Measurements from ENCODE around the gene NOS1.
"Not testable (repeated sequence)": the region's sequence is repeated elsewhere in the genome, so short reads cannot be mapped to it uniquely, and the experiment has no call there.

NOS1 gene

DNA sequence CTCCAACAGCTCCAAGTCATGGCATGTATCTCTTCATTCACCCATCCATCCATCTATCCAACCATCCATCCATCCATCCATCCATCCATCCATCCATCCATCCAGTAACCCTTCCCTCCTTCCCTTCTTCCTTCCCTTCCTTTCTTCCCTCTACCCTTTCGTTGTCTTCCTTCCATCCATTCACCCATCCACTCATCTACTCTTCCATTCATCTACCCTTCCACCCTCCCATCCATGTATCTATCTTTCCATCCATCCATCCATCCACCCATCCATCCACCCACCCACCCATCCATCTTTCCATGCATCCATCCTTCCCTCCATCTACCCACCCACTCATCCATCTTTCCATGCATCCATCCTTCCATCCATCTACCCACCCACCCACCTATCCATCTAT is 117.9 kb downstream of the NOS1 start:
- no peak for DNase-seq

DNA sequence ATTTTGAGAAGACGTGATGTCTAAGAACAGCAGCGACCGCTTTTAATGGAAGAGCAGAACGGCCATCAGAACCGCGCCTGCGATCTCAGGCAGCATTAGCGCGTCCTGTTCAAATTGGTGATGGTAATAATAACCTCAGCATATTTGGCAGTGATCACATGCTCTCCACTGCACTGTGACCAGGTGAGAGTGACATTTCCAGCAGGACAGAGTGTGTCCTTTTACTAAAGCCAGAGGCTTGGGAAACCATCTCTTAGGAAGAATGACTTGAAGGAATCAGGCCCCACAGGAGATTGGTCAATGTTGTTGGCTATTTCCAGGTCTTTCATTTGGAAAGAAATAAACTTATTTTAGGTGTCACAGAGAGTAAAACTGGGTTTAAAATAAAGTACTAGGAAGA is 119.7 kb downstream of the NOS1 start:
- no peak for DNase-seq

DNA sequence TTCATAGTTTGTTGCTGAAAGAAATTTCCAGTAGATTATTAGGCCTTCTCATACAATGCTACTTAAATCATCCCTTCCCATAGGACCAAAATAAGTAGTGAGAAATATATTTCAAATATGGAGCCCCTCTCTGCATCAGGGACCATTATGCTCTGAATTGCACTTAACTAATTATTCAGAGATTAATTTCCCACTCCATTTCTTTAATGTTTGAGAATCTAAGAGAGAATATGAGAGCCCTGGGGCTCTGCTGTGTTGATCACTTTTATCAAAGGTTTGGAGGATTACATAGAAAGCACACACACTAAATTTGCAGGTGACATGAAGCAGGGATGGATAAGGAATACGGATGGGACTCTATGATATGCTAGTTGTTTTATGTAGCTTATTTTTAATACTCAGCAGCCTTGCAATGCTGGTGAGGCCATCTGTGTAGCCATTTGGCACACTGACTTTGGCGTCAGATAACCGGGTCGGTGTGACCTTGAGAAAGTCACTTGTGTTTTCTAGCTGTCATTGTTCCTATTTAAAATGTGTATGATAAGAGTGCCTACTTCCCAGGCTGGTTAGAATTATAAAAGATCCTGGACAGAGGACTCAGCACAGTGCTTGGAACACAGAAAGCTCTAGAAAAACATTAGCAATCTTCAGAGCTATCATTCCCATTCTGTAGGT is 121.2 kb downstream of the NOS1 start:
- peak; percentile 79 for DNase-seq

DNA sequence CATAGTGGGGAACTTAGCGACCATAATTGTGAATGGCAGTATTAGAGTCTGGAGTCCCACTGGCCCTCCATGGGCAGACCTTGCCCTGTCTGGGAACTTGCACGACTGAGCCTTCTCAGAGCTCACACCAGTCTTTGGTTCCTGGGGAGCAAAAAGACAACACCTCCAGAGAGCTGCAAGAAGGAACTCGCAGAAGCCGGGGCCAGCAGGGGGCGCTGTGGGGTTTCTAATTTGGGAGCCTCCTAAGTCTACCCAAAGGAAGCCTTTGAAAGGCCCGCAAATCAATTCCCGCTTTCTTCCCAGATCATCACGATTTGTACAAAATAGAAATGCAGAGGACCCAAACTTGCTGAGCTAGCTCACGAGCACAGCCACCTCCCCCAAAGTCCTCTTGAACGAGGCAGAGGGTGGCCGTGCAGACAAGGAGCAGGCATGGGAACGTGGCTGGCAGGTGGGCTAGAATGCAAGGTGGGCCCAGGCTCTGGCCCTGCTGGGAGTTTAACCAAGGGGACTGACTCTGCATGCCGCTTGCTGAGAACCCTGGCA is 124.9 kb downstream of the NOS1 start:
- peak; percentile 72 for DNase-seq

DNA sequence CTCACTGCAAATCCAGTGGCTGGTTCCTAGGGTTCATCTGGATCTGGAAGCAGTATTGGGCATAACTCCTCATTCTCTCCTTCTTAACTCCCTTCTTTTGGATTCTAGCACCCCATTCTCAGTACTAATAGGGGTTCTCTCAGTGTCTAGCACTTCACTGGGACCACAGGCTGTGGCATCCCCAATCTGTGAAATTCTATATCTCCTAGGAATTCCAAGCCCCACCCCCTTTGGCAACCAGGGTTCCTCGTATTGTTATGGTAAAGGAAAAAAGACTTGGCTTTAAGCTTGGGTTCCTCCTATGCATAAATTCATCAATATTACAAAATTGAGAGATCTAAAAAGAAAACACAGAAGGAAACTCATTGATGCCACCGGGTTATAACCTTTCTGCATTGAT is 126.2 kb downstream of the NOS1 start:
- no peak for DNase-seq

DNA sequence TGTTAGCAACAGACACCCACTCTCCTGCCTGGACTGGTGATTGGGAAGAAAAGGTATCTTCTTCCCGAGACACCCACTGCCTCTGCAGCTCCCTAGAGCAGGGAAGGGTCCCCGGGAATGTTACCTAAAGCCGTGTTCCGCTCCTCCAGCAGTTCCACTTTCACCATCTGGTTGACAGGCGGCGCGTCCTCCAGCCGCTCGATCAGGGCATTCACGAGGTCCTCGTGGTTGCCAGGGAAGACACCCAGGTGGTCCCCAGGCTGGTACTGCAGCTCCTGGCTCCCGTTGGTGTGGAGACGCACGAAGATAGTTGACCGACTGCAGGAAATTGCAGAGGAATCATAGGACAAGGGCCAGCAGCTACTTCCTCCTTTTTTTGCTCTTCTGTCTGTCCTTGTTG is 127.0 kb downstream of the NOS1 start:
- DNase-seq = no peak

DNA sequence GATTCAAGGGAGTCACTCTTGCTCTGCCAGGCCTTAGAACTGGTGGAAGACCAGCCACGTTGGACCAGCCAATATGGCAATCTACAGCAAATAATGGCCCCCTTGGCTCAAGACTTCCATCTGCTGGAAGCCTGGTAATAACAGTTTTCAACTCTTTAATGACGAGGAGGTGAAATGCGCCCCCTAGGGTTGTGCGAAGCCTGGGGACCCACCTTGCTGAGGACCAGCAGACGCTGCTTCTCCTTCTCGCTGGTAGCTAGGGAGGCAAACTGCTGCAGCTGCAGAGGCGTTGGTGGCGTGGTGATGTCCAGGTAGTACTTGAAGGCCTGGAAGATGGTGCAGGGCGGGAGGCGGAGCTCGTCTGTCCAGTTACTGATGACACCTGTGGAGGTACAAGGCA is 129.7 kb downstream of the NOS1 start:
- no peak for DNase-seq

DNA sequence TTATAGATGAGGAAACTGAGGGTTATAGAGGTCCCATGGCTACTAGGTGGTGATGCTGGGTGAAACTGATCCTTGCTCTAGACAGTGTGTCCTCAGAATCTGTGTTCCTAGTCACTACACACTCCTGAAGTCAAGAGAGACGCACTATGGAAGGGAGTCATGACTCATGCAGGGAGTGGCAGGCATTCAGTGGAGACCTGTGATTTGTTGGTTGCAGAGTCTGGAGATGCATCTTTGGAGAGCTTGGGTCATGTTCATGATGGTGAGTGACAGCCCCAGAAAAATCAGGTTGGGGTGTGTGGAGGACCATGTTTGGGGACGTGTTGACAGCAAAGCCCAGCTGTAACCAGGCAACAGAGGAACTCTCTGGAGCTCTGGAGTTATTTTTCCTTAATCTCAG is 133.2 kb downstream of the NOS1 start:
- no peak for DNase-seq

DNA sequence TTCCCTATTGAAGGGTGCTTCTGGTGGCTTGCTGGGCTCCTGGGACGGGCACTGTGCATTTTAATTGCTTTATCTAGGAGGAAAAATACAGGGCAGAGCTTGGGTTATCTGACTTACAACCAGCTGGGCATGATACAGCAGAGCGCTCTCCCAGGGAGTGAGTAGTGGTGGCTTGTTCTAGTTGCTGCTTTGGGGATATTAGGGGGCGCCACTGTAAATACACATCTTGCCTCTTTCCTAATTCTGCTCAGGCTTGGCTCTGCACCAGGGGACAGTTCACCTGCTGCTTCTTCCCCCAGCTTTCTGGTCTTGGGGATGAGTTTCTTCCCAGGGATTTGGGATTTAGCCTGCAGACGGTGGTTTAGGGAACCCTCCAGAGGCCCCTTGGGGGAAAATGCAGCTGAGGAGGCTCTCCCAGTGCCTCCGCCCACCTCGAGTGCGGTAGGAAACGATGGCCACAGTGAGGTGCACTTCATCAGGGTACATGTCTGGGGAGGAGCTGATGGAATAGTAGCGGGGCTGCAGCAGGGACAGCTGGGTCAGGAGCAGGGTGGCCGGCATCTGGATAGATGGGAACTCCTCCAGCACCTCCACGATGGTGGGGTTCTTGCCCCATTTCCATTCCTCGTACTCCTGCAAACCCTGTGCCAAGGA is 134.3 kb downstream of the NOS1 start:
- DNase-seq = no peak

DNA sequence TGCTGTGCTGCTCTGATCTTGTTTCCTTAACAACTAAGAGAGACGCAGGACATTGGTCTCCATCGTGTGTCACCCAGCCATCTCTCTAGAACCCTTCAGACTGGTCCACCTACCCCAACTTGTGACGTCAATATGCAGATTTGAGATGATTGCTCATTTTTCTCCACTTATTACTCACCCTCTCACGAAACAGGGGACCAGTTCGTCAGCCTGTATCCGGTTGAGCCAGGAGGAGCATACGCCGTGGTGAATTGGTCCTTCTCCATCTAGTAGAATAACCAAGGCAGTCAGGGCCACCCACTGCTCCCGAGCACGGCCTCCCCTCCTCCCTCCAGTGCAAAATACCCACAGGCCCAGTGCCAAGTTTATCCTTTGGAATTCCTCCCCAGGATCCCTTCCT is 134.9 kb downstream of the NOS1 start:
- DNase-seq = no peak

DNA sequence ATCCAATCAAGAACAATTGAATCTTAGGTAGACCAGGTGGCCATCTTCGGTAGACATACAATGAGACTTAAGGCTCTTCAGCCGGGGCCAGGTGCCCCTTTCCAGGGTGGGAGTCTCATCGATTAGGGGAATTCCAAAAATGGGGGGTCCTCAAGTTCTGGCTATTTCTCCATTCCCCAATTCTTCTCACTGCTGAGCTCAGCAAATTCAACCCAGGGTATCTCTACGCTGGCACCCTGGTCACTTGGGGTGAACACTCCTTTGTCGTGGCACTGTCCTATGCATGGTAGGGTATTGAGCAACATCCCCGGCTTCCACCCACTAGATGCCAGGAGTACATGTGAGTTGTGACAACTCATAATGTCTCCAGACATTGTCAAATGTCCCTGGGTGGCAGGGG is 136.2 kb downstream of the NOS1 start:
- DNase-seq = no peak

DNA sequence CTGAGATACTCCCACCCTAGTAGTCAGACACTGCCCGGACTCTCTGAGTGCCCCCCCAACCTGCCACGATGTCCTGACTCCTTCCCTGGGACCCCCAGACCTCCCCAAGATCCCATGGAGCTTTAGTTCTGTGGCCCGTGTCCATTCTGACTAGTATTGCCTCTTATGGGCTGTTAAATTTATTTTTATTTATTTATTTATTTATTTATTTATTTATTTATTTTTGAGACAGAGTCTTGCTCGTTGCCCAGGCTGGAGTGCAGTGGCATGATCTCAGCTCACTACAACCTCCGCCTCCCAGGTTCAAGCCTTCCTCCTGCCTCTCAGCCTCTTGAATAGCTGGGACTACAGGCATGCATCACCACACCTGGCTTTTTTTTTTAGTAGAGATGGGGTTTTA is 140.5 kb downstream of the NOS1 start:
- DNase-seq = not testable (repeated sequence)

DNA sequence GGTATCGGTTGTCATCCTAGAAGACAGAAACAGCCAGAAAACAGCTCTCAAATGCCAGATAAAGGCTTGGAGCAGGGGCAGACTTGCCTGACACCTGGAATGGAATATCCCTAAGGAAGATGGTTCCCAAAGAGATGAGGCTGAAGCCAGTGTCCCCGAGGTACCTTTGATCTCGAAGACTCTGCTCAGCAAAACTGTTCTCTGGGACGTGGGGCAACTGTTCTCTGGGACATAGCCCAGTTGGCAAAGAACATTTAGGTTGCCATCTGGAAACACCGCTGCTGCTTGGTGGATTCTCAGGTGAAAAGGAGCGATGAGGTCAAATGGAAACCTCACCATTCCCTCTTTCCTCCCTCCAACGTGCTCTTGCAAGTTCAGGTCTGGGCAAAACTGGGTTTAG is 143.3 kb downstream of the NOS1 start:
- no peak for DNase-seq

DNA sequence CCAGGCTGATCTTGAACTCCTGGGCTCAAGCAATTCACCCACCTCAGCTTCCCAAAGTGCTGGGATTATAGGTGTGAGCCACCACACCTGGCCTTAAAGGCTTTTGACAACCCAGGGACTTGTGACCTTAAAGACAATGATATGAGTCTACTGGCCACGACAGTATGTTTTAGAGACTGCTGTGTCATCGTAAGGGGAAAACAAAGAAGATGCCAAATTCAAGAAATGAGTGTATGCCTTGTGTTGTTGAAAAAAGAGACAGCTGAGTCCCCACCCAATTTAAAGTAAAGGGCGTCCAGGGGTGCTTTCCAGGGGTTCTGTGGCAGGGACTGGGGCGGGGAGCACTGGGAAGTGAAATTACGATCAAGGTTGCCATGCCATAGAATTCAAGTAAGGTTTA is 144.7 kb downstream of the NOS1 start:
- DNase-seq = no peak

DNA sequence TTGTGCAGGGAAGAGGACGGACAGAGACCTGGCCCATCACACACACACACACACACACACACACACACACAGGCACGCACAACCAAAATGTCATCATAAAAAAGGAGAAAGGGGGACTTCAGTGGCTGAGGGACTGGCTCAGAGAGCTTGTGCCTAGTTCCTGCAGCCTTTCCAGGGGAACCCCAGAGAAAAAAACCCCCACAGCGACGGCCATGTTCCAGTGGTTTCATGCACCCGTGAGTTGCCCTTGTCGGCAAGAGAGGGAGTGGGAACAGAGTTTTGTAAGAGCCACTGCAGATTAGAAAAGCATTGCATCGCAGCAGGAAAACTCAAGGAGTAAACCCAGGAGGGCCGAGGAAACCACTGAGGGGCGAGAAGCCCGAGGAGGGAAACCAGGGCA is 146.6 kb downstream of the NOS1 start:
- DNase-seq = no peak

DNA sequence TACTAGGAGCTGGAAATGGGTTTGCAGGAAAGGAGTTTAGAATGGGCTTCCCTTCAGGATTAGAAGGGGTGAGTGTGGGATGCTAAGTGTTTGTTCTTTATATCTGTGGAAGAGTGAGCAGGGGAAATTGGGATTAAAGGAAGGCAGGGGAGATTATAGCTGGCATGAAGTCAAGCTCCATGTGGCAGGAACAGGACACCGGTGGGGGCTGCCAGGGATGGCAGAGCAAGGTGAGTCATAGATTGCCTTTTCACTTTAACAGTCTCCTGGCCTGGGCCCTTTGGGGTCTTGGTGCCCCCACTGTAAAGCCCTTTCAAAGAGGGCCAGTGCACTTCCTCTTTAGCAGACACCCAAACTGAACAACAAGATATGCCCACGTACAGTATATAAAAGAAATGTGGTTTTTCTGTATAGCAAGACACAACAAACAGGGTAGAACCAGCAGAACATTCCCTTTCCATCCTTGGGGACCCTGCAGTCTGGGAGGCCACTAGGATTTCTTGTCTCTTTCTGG is 148.1 kb downstream of the NOS1 start:
- DNase-seq = no peak

DNA sequence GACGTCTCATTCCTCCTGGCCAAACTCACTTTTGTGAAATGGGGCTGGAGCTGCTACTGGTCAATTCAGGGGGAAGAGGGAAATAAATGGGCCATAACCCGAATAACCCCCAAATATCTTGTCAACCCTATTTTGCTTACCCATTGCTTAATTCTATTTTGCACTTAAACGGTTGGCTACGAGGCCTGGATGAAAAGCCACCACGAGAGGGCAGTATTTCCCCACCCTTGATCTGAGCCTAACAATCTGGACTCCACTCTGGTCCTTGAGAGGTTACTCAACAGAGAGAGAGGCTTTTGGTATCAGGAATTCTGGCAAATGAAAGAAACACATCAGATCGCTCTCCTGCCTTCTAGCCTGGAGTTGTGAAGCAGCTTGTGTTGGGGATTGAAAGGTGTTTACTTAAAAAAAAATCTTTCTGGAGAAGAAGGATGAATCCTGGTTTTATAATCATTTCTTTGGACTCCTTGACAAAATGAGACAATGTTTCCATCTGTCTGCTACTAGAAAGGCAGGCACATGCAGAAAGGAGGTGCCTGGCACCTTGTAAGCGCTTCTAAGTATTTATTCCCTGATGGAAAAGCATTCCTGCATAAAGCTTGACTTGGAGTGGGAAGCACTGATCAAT is 148.7 kb downstream of the NOS1 start:
- peak; percentile 66 for DNase-seq

DNA sequence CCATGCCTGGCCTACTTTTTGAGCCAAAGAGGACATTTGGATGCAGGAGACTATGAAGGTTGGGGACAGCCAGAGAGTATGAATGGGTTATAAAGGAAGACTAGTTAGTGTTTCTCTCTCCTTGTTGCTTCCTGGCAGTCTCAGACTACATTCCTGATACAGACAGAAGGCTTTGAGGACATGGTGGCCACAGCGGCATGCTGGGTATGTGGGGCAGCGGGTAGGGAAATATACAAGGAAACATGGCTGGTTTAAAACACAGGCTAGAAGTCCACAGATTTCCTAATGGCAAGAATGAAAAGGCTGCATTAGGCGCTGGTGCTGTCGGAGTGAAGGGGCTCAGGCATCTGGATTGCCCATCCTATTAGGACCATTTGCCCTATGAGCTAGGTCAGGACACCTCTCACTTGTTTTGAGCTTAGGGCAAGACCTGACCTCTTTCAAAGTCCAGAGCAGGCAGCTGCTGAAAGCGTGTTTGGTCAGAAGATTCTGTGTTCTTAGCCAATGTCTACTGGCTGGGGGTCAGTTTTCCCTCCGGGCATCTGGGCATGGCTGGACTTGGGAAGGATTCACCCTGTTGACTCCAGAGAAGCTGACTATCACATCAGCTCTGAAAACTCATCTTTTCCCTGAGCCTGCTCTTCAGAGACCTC is 151.0 kb downstream of the NOS1 start:
- DNase-seq = no peak

DNA sequence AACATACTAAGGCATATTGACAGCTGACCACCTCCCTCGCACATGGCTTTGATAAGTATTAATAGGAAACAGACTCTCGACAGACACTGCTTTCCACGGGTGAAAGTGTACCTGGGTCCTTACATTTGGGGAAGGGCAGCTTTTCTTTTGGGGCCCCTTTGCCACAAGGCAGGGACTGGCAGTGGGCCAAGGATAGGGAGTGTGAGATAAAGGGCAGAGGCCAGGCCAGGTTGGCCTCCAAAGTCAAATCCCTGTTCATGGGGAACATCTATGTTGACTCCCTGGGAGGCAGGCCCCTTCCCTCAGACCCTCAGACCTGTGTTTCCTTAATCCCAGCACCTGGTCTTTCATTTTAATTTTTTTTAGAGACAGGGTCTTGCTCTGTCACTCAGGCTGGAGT is 151.8 kb downstream of the NOS1 start:
- no peak for DNase-seq

DNA sequence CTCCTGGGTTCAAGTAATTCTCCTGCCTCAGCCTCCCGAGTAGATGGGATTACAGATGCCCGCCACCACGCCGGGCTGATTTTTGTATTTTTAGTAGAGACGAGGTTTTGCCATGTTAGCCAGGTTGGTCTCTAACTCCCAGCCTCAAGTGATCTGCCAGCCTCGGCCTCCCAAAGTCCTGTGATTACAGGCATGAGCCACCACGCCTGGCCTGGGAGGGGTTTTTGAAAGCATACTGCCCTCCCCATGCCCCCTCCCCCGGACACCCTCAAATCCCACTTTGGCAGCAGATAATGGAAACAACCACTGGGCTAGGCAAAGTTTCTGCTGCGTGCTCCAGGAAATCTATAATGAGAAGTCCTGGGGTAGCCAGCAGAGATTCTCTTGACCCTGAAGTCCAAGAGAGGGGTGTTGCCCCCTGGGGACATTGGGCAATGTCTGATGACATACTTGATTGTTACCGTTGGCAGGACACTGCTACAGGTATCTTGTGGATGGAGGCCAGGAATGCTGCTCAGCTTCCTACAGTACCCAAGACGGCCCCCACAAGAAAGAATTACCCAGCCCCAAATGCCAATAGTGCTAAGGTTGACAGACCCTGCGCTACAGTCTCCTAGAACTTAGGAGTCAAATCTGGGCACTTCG is 152.5 kb downstream of the NOS1 start:
- DNase-seq = no peak

DNA sequence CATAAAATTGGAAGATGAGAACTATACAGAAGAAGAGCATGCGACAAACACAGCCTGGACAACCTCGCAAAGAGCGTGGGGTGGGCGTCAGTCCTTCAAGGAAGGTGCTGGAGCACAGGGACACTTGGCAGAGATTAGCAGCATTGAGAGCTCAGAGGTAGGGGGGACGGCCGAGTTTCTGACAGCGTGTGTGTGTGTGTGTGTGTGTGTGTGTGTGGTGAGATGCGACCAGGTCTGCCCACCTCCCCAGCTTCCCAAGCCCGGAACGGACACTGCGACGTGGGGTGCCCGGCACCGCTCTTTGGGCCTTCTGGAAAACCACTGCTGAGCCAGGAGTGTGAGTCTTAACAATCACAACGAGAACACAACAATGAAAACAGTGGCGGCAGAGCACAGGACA is 153.2 kb downstream of the NOS1 start:
- DNase-seq = no peak

DNA sequence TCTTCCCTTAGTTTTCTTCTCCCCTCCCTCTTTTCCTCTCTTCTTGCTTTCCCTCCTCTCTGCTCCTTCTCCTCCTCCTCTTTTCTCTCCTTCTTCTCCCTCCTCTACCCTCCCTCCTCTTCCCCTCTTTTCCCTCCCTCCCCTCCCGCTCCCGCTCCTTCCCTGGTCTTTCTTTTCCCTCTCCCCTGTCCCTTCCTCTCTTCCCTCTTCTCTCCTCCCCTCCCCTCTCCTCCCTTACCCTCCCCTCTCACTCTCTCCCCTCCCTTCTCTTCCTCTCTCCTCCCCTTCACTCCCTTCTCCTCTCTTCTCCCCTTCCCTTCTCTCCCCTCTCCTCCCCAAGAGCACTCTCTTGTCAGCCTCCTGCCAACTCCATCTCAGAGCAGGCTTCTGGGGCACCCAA is 153.8 kb downstream of the NOS1 start:
- no peak for DNase-seq

DNA sequence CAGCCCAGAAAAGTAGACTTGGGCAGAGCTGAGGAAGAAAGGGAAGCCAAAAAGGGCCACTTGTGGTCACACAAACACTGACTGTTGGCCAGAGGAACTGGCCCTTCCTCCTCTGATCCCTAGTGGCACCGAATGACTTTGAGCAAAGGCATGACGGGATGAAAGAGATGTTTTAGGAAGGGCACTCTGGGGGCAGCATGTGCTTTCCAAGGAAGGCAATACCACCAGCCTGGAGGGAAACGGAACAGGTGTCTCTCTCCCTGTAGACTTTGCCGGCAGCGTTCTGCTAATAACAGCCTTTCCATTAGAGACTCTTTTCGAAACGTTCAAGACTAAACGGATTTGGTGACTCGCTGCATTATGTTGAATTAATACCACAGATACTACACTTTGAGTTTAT is 158.9 kb downstream of the NOS1 start:
- DNase-seq = no peak

Data from NCI-H1694 treated with DMSO at 0.1 percent for 48 hours (cell line).